BJ (cell line): ENCODE results near the gene ACOXL. TPM values are rescaled to one million over a fixed set of nuclear protein-coding genes. Genes with fewer than 3 reads are reported as not detected.

Experiments
- CTCF ChIA-PET: fragments of 350-600 bp; formaldehyde crosslinking; extraction: SDS; loops from one replicate; lab custom pipeline; 2021; ENCODE audit warnings: antibody characterized with exemption, inconsistent platforms; lab: Yijun Ruan, JAX
- POLR2A ChIA-PET: fragments of 300-600 bp; sonication (Branson Sonifier 250); formaldehyde crosslinking; extraction: SDS; loops from one replicate; lab custom pipeline; 2021; ENCODE audit warnings: antibody characterized with exemption; lab: Charles Lee
- DNase-seq: peaks from one replicate; pipeline ENCODE4 v3.0.0-alpha.2; 2011; ENCODE audit warnings: low read depth
- H3K27me3 ChIP-seq: 2 replicates; pipeline ENCODE4 v1.6.0; 2011; ENCODE audit warnings: low read length; ENCODE audit not compliant: control insufficient read depth, insufficient read depth
- H3K36me3 ChIP-seq: 2 replicates; pipeline ENCODE4 v1.5.1; 2011; ENCODE audit warnings: low read length; ENCODE audit not compliant: control insufficient read depth, insufficient read depth
- H3K4me3 ChIP-seq: 2 replicates; pipeline ENCODE4 v1.5.1; 2011; ENCODE audit warnings: low read depth, mild to moderate bottlenecking, control low read depth, low read length
- CTCF ChIP-seq: IDR thresholded peaks from 2 replicates; pipeline ENCODE4 v1.5.1; 2011; ENCODE audit warnings: low read depth, mild to moderate bottlenecking, control low read depth, inconsistent platforms, low read length, moderate library complexity; ENCODE audit not compliant: insufficient read depth
- polyA plus RNA-seq: library from polyadenylated mRNA; depleted of rRNA; stranded (reverse); fragments of >200 nt; gene quantifications from 2 replicates; pipeline ENCODE4 v1.2.3, GENCODE V29; 2011

The ACOXL gene
- polyA plus RNA-seq, 1 experiment = not detected

GRCh38 chr2:110870545-110870944 is 138.2 kb downstream of the ACOXL start:
- Histone ChIP-seq H3K36me3 (no peaks in the 10 kb centered on the region), H3K4me3 (no peak overlapping the region), H3K27me3 (peaks cover 2% of the 10 kb centered on the region)
- DNase-seq = no peak
- POLR2A ChIA-PET = no interaction called here
- TF ChIP-seq CTCF = no peak
- CTCF ChIA-PET = no interaction called here

- peaks cover 2% of the 10 kb centered on the region for H3K27me3 ChIP-seq
- POLR2A ChIA-PET = no interaction called here
- H3K4me3 ChIP-seq = no peak overlapping the region
- H3K36me3 ChIP-seq = no peaks in the 10 kb centered on the region
- CTCF ChIA-PET = no interaction called here
- no peak for DNase-seq
- TF ChIP-seq CTCF = no peak
Observed at GRCh38 chr2:110871637-110872036, 139.3 kb downstream of the ACOXL start.

GRCh38 chr2:110872521-110872920 is 140.1 kb downstream of the ACOXL start:
- Histone ChIP-seq H3K36me3 (no peaks in the 10 kb centered on the region), H3K4me3 (no peak overlapping the region), H3K27me3 (peaks cover 3% of the 10 kb centered on the region)
- TF ChIP-seq CTCF = no peak
- ChIA-PET CTCF (no interaction called here), POLR2A (no interaction called here)
- DNase-seq = no peak

- Histone ChIP-seq H3K36me3 (no peaks in the 10 kb centered on the region), H3K4me3 (no peak overlapping the region), H3K27me3 (peaks cover 5% of the 10 kb centered on the region)
- TF ChIP-seq CTCF = no peak
- POLR2A ChIA-PET = no interaction called here
- no peak for DNase-seq
- CTCF ChIA-PET = no interaction called here
Observed at GRCh38 chr2:110873056-110873502, 140.7 kb downstream of the ACOXL start.

GRCh38 chr2:110873597-110874452 is 141.5 kb downstream of the ACOXL start:
- TF ChIP-seq CTCF = no peak
- Histone ChIP-seq H3K36me3 (no peaks in the 10 kb centered on the region), H3K27me3 (peaks cover 3% of the 10 kb centered on the region), H3K4me3 (no peak overlapping the region)
- DNase-seq = no peak
- CTCF ChIA-PET = no interaction called here
- POLR2A ChIA-PET = no interaction called here
